HEK293 (cell line): ENCODE data around the gene TMEM121.
"Not testable (repeated sequence)": the region's sequence is repeated elsewhere in the genome, so short reads cannot be mapped to it uniquely, and the experiment has no call there.

Experiments
- CTCF ChIA-PET: fragments of 350-600 bp; formaldehyde crosslinking; extraction: SDS; loops from one replicate; lab custom pipeline; 2021; ENCODE audit warnings: antibody characterized with exemption; lab: Yijun Ruan, JAX
- POLR2A ChIA-PET: fragments of 300-600 bp; formaldehyde crosslinking; extraction: SDS; loops from one replicate; lab custom pipeline; 2020; ENCODE audit warnings: antibody characterized with exemption, inconsistent platforms; lab: Yijun Ruan, JAX
- H3K27ac ChIP-seq: fragments of 200-500 bp; sonication (Bioruptor generic); 2 replicates; pipeline ENCODE4 v1.5.1; 2014; ENCODE audit warnings: low read depth, low read length, control low read depth, inconsistent platforms; ENCODE audit errors: extremely low read depth
- H3K36me3 ChIP-seq, 2 experiments: fragments of 200-500 bp in 1 of 2; sonication (Bioruptor generic) in 1 of 2; 1 replicate in 1 of 2; 2 replicates in 1 of 2; pipeline ENCODE4 v1.5.1; 2014 to 2017; ENCODE audit warnings: inconsistent platforms in 2 of 2, low read length in 2 of 2; ENCODE audit not compliant: control insufficient read depth in 2 of 2, insufficient read depth in 1 of 2
- H3K4me1 ChIP-seq: fragments of 200-500 bp; sonication (Bioruptor generic); 2 replicates; pipeline ENCODE4 v1.5.1; 2014; ENCODE audit warnings: mild to moderate bottlenecking, low read length, inconsistent platforms; ENCODE audit not compliant: control insufficient read depth, insufficient read depth
- H3K4me3 ChIP-seq: 2 replicates; pipeline ENCODE4 v1.5.1; 2011; ENCODE audit warnings: low read depth, mild to moderate bottlenecking, control low read depth, low read length, moderate library complexity
- H3K9me3 ChIP-seq: fragments of 200-500 bp; sonication (Bioruptor generic); 2 replicates; pipeline ENCODE4 v1.5.1; 2014; ENCODE audit warnings: low read depth, low read length, inconsistent platforms; ENCODE audit not compliant: control insufficient read depth, insufficient read depth
- GLIS2 ChIP-seq: fragments of 450-650 bp; formaldehyde crosslinking; IDR thresholded peaks from 2 replicates; pipeline ENCODE4 v1.5.1; 2016; ENCODE audit warnings: missing biosample characterization, missing genetic modification characterization
- KLF16 ChIP-seq: fragments of 450-650 bp; formaldehyde crosslinking; IDR thresholded peaks from 2 replicates; pipeline ENCODE4 v1.5.1; 2017; ENCODE audit warnings: missing biosample characterization, missing genetic modification characterization
- OSR2 ChIP-seq: fragments of 450-650 bp; formaldehyde crosslinking; IDR thresholded peaks from 2 replicates; pipeline ENCODE4 v1.5.1; 2016; ENCODE audit warnings: missing biosample characterization, missing genetic modification characterization
- TCF7L2 ChIP-seq: IDR thresholded peaks from 2 replicates; pipeline ENCODE4 v1.6.1; 2011; ENCODE audit warnings: low read depth, mild to moderate bottlenecking, inconsistent platforms, low read length, moderate library complexity, borderline replicate concordance
- TRIM28 ChIP-seq: IDR thresholded peaks from 2 replicates; pipeline ENCODE4 v1.6.1; 2011; ENCODE audit warnings: low read length, control low read depth, borderline replicate concordance
- ZFHX2 ChIP-seq: fragments of 450-650 bp; formaldehyde crosslinking; conservative IDR thresholded peaks from 2 replicates; pipeline ENCODE4 v1.5.1; 2016; ENCODE audit warnings: missing biosample characterization, missing genetic modification characterization
- ZFP37 ChIP-seq: fragments of 450-650 bp; formaldehyde crosslinking; IDR thresholded peaks from 2 replicates; pipeline ENCODE4 v1.5.1; 2016; ENCODE audit warnings: missing biosample characterization, missing genetic modification characterization
- ZNF133 ChIP-seq: fragments of 450-650 bp; formaldehyde crosslinking; IDR thresholded peaks from 2 replicates; pipeline ENCODE4 v1.5.1; 2016; ENCODE audit warnings: missing biosample characterization, missing genetic modification characterization
- ZNF2 ChIP-seq: fragments of 450-650 bp; formaldehyde crosslinking; IDR thresholded peaks from 2 replicates; pipeline ENCODE4 v1.5.1; 2016; ENCODE audit warnings: missing biosample characterization, missing genetic modification characterization
- ZNF202 ChIP-seq: fragments of 450-650 bp; formaldehyde crosslinking; IDR thresholded peaks from 2 replicates; pipeline ENCODE4 v1.5.1; 2016; ENCODE audit warnings: missing biosample characterization, missing genetic modification characterization, borderline replicate concordance
- ZNF23 ChIP-seq: fragments of 450-650 bp; formaldehyde crosslinking; IDR thresholded peaks from 2 replicates; pipeline ENCODE4 v1.5.1; 2016; ENCODE audit warnings: missing biosample characterization, missing genetic modification characterization, borderline replicate concordance
- ZNF292 ChIP-seq: fragments of 450-650 bp; formaldehyde crosslinking; IDR thresholded peaks from 2 replicates; pipeline ENCODE4 v1.5.1; 2016; ENCODE audit warnings: low read depth, missing biosample characterization, missing genetic modification characterization, borderline replicate concordance
- ZNF354C ChIP-seq: fragments of 450-650 bp; formaldehyde crosslinking; IDR thresholded peaks from 2 replicates; pipeline ENCODE4 v1.5.1; 2016; ENCODE audit warnings: missing biosample characterization, missing genetic modification characterization, low read depth, borderline replicate concordance
- ZNF404 ChIP-seq: fragments of 450-650 bp; formaldehyde crosslinking; IDR thresholded peaks from 2 replicates; pipeline ENCODE4 v1.5.1; 2017; ENCODE audit warnings: missing biosample characterization, missing genetic modification characterization
- ZNF48 ChIP-seq: fragments of 450-650 bp; formaldehyde crosslinking; IDR thresholded peaks from 2 replicates; pipeline ENCODE4 v1.5.1; 2016; ENCODE audit warnings: missing biosample characterization, missing genetic modification characterization
- ZNF501 ChIP-seq: fragments of 450-650 bp; formaldehyde crosslinking; IDR thresholded peaks from 2 replicates; pipeline ENCODE4 v1.5.1; 2016; ENCODE audit warnings: missing biosample characterization, missing genetic modification characterization
- ZNF529 ChIP-seq: fragments of 450-650 bp; formaldehyde crosslinking; IDR thresholded peaks from 2 replicates; pipeline ENCODE4 v1.5.1; 2017; ENCODE audit warnings: missing genetic modification characterization, missing biosample characterization; ENCODE audit not compliant: insufficient replicate concordance
- ZNF561 ChIP-seq: fragments of 450-650 bp; IDR thresholded peaks from 2 replicates; pipeline ENCODE4 v1.5.1; 2018; ENCODE audit warnings: missing biosample characterization, missing genetic modification characterization, borderline replicate concordance
- ZNF600 ChIP-seq: fragments of 450-650 bp; formaldehyde crosslinking; IDR thresholded peaks from 2 replicates; pipeline ENCODE4 v1.5.1; 2016; ENCODE audit warnings: missing biosample characterization, missing genetic modification characterization
- ZNF610 ChIP-seq: fragments of 450-650 bp; formaldehyde crosslinking; IDR thresholded peaks from 2 replicates; pipeline ENCODE4 v1.5.1; 2016; ENCODE audit warnings: missing biosample characterization, missing genetic modification characterization, borderline replicate concordance
- ZNF621 ChIP-seq: fragments of 450-650 bp; formaldehyde crosslinking; IDR thresholded peaks from 2 replicates; pipeline ENCODE4 v1.5.1; 2017; ENCODE audit warnings: missing biosample characterization, missing genetic modification characterization
- ZNF664 ChIP-seq: fragments of 450-650 bp; formaldehyde crosslinking; IDR thresholded peaks from 2 replicates; pipeline ENCODE4 v1.5.1; 2016; ENCODE audit warnings: missing biosample characterization, missing genetic modification characterization
- ZNF707 ChIP-seq: fragments of 450-650 bp; formaldehyde crosslinking; IDR thresholded peaks from 2 replicates; pipeline ENCODE4 v1.5.1; 2016; ENCODE audit warnings: missing biosample characterization, missing genetic modification characterization
- ZNF777 ChIP-seq: fragments of 450-650 bp; formaldehyde crosslinking; IDR thresholded peaks from 2 replicates; pipeline ENCODE4 v1.5.1; 2017; ENCODE audit warnings: missing biosample characterization, missing genetic modification characterization, borderline replicate concordance
- ZNF792 ChIP-seq: fragments of 450-650 bp; formaldehyde crosslinking; IDR thresholded peaks from 2 replicates; pipeline ENCODE4 v1.5.1; 2016; ENCODE audit warnings: missing biosample characterization, missing genetic modification characterization
- TF ChIP-seq, protein P1 (sequence below): fragments of 450-650 bp; formaldehyde crosslinking; IDR thresholded peaks from 2 replicates; pipeline ENCODE4 v1.5.1; 2016; ENCODE audit warnings: missing biosample characterization, missing genetic modification characterization
- TF ChIP-seq, protein P2 (sequence below): fragments of 450-650 bp; formaldehyde crosslinking; IDR thresholded peaks from 2 replicates; pipeline ENCODE4 v1.5.1; 2016; ENCODE audit warnings: missing biosample characterization, missing genetic modification characterization

TMEM121 gene

DNA sequence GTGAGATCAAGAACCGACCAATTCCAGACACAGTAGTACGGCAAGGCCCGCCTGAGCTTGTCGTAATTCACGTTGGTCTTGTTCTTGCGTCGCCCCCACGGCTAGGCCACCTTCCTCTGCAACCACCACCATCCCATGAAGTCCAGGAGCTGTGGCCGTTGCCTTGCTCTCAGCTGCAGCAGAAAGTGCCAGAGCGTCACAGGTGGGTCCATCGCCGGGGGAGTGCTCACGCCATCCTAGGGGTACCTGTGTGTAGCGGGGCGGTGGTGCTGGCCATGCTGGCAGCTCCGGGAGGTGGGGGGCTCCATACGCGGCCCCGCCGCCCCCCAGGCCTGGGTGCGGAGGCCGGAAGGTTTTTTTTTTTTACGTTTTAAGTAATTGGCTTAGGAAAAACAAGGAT lies 23.1 kb downstream of the TMEM121 start (continued):
- TF ChIP-seq, protein P1, sequence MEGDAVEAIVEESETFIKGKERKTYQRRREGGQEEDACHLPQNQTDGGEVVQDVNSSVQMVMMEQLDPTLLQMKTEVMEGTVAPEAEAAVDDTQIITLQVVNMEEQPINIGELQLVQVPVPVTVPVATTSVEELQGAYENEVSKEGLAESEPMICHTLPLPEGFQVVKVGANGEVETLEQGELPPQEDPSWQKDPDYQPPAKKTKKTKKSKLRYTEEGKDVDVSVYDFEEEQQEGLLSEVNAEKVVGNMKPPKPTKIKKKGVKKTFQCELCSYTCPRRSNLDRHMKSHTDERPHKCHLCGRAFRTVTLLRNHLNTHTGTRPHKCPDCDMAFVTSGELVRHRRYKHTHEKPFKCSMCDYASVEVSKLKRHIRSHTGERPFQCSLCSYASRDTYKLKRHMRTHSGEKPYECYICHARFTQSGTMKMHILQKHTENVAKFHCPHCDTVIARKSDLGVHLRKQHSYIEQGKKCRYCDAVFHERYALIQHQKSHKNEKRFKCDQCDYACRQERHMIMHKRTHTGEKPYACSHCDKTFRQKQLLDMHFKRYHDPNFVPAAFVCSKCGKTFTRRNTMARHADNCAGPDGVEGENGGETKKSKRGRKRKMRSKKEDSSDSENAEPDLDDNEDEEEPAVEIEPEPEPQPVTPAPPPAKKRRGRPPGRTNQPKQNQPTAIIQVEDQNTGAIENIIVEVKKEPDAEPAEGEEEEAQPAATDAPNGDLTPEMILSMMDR (tag by site-specific recombination), result no peak
- no peak for TF ChIP-seq ZNF2
- TF ChIP-seq, protein P2, sequence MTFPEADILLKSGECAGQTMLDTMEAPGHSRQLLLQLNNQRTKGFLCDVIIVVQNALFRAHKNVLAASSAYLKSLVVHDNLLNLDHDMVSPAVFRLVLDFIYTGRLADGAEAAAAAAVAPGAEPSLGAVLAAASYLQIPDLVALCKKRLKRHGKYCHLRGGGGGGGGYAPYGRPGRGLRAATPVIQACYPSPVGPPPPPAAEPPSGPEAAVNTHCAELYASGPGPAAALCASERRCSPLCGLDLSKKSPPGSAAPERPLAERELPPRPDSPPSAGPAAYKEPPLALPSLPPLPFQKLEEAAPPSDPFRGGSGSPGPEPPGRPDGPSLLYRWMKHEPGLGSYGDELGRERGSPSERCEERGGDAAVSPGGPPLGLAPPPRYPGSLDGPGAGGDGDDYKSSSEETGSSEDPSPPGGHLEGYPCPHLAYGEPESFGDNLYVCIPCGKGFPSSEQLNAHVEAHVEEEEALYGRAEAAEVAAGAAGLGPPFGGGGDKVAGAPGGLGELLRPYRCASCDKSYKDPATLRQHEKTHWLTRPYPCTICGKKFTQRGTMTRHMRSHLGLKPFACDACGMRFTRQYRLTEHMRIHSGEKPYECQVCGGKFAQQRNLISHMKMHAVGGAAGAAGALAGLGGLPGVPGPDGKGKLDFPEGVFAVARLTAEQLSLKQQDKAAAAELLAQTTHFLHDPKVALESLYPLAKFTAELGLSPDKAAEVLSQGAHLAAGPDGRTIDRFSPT (tag by site-specific recombination), result no peak
- no peak for TF ChIP-seq ZNF777 (tag by site-specific recombination)
- TF ChIP-seq OSR2 (tag by site-specific recombination), result no peak

DNA sequence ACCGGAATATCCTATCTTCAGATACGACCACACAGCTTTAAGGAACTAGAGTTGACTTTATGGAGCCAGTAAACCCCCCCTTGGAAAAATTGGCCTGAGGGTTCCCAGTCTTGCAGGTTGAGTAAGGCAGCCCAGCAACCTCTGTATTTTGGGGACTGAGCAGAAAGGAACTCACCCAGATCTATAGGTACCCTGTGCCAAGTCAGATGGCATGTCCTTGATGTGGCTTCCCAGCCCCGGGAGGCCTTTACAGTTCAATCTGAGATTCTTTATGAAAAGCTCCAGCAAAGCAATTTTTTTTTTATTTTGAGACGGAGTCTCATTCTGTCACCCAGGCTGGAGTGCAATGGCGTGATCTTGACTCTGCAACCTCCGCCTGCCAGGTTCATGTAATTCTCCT lies 27.6 kb downstream of the TMEM121 start:
- H3K27ac ChIP-seq, result no peak overlapping the region
- no peak for TF ChIP-seq ZFHX2
- no peak for TF ChIP-seq ZNF292 (tag by site-specific recombination)
- no peak for TF ChIP-seq ZNF48 (tag by site-specific recombination)
- TF ChIP-seq TRIM28, result no peak
- TF ChIP-seq ZNF133 (tag by site-specific recombination), result no peak
- no peak for TF ChIP-seq ZNF561
- no peak for TF ChIP-seq ZNF529 (tag by site-specific recombination)
- TF ChIP-seq ZNF792, result no peak
- TF ChIP-seq ZNF202 (tag by site-specific recombination), result no peak
- TF ChIP-seq ZNF501 (tag by site-specific recombination), result no peak
- TF ChIP-seq ZNF707, result no peak
- TF ChIP-seq ZNF664 (tag by site-specific recombination), result no peak
- no peak for TF ChIP-seq KLF16 (tag by site-specific recombination)
- TF ChIP-seq ZNF23 (tag by site-specific recombination), result no peak
- TF ChIP-seq, all 188 proteins: peak for 0
- H3K36me3 ChIP-seq, result no peaks in the 10 kb centered on the region
- ChIA-PET POLR2A (no interaction called here), CTCF (interaction anchor here (0.5 to 1.2 kb wide), 5 partner anchors 17 to 795 kb away, joined by 3 to 5 read pairs (median 3); no protein-coding TSS in a partner anchor)
- H3K4me1 ChIP-seq, result no peaks in the 10 kb centered on the region
- H3K4me3 ChIP-seq, result no peak overlapping the region
- no peaks in the 10 kb centered on the region for H3K9me3 ChIP-seq

DNA sequence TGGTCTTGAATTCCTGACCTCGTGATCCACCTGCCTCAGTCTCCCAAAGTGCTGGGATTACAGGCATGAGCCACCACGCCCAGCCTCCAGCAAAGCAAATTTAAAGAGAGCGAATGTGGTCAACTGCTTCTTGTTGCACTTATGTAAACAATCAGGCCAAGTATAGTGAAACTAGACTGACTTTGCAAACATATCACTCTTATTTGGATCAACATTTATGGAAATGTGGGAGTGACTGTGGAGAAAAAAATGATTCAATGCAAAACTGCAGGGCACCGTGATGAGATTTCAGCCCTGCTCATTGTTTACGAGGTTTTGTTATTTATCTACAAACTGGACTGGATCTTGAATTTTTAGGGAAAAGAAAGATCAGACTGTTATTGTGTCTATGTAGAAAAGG lies 28.1 kb downstream of the TMEM121 start:
- CTCF ChIA-PET, result interaction anchor here (0.5 to 1.2 kb wide), 5 partner anchors 17 to 795 kb away, joined by 3 to 5 read pairs (median 3); no protein-coding TSS in a partner anchor
- H3K9me3 ChIP-seq, result no peaks in the 10 kb centered on the region
- no peak overlapping the region for H3K27ac ChIP-seq
- no peak for TF ChIP-seq ZNF600 (tag by site-specific recombination)
- no peak for TF ChIP-seq TCF7L2
- TF ChIP-seq ZNF610 (tag by site-specific recombination), result no peak
- TF ChIP-seq ZNF777 (tag by site-specific recombination), result no peak
- TF ChIP-seq GLIS2 (tag by site-specific recombination), result no peak
- no peak for TF ChIP-seq ZFP37 (tag by site-specific recombination)
- no peak for TF ChIP-seq ZNF621 (tag by site-specific recombination)
- TF ChIP-seq ZNF404 (tag by site-specific recombination), result no peak
- TF ChIP-seq ZNF354C (tag by site-specific recombination), result no peak
- H3K4me1 ChIP-seq, result no peaks in the 10 kb centered on the region
- POLR2A ChIA-PET, result no interaction called here
- no peaks in the 10 kb centered on the region for H3K36me3 ChIP-seq
- no peak overlapping the region for H3K4me3 ChIP-seq

DNA sequence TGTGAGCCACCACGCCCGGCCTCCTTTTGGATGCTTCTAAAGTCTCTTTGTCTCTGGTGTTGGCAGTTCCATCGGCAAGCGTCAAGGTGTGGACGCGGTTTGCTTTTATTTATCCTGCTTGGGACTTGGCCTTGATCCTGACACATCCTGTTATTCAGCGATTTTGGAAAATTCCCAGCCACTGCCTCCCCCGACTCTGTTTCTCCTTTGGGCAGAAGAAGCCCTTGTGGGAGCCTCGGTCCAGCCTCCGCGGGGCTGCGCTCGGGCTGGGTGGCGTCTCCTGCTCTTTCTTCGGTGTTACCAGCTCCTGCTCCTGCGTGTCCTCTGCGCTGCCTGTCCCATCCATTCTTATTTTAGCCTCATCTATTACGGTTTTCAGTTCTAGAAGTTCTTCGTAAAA lies 31.3 kb downstream of the TMEM121 start:
- H3K27ac ChIP-seq, H3K9me3 ChIP-seq, H3K4me1 ChIP-seq, POLR2A ChIA-PET, H3K36me3 ChIP-seq, H3K4me3 ChIP-seq: not testable (repeated sequence)
- CTCF ChIA-PET, result interaction anchor here (0.6 kb wide), 1 partner anchor 216 kb away, joined by 4 read pairs; no protein-coding TSS in a partner anchor
